ENCODE results near the gene GHITM. TPM values are rescaled to one million over a fixed set of nuclear protein-coding genes. Genes with fewer than 3 reads are reported as not detected.

GHITM gene
- total RNA-seq, 1 experiment from 2014 or later, result 127 TPM

GRCh38 chr10:84155521-84155920, 16.2 kb downstream of the GHITM start:
- Histone ChIP-seq H3K4me1 (ENCODE audit: insufficient read depth, low read length, poor library complexity, severe bottlenecking) (no peaks in the 10 kb centered on the region), H3K27me3 (replicated peaks; ENCODE audit: insufficient read depth, low read depth, low read length, poor library complexity) (peaks cover 10% of the 10 kb centered on the region), H3K4me3 (ENCODE audit: low read depth, low read length, poor library complexity, severe bottlenecking) (no peak overlapping the region), H3K9me3 (ENCODE audit: low read depth, low read length, poor library complexity, severe bottlenecking) (no peaks in the 10 kb centered on the region), H3K36me3 (ENCODE audit: insufficient read depth, low read length, poor library complexity, severe bottlenecking) (peaks cover 38% of the 10 kb centered on the region), H3K27ac (ENCODE audit: low read depth, low read length, poor library complexity, severe bottlenecking) (no peak overlapping the region)
- no peak for TF ChIP-seq EZH2 (IDR thresholded peaks at IDR 0.05; ENCODE audit: borderline replicate concordance, low read depth, low read length, poor library complexity, severe bottlenecking)
- TF ChIP-seq CTCF (conservative IDR thresholded peaks at IDR 0.05; ENCODE audit: low read depth, low read length), result no peak
- BruUV-seq (replicated peaks), result no TSS peak
- ChIA-PET CTCF (no interaction called here), POLR2A (ENCODE audit: low non-redundant PET) (no interaction called here)
- no peak for DNase-seq (ENCODE audit: low spot score)
- intact Hi-C loops (cut with micrococcal nuclease; ENCODE audit: unreplicated experiment), result no loop called here

DNA sequence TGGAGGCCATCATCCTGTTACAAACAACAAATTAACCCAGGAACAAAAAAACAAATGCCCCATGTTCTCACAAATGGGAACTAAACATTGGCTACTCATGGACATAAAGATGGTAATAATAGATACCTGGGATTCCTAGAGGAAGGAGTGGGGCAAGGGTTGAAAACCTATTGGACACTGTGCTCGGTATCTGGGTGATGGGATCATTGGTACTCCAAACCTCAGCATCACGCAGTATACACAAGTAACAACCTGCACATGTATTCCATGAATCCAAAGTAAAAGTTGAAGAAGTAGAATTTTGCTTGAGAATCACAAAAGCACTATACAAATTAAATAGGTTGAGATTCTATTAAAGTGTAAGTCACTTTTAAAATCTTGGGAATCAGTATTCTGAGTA, 16.7 kb downstream of the GHITM start:
- BruUV-seq (replicated peaks), result no TSS peak
- intact Hi-C loops (cut with micrococcal nuclease; ENCODE audit: unreplicated experiment), result no loop called here
- Histone ChIP-seq H3K27me3 (replicated peaks; ENCODE audit: insufficient read depth, low read depth, low read length, poor library complexity) (peaks cover 10% of the 10 kb centered on the region), H3K4me1 (ENCODE audit: insufficient read depth, low read length, poor library complexity, severe bottlenecking) (no peaks in the 10 kb centered on the region), H3K9me3 (ENCODE audit: low read depth, low read length, poor library complexity, severe bottlenecking) (no peaks in the 10 kb centered on the region), H3K27ac (ENCODE audit: low read depth, low read length, poor library complexity, severe bottlenecking) (no peak overlapping the region), H3K36me3 (ENCODE audit: insufficient read depth, low read length, poor library complexity, severe bottlenecking) (peaks cover 33% of the 10 kb centered on the region), H3K4me3 (ENCODE audit: low read depth, low read length, poor library complexity, severe bottlenecking) (no peak overlapping the region)
- TF ChIP-seq EZH2 (IDR thresholded peaks at IDR 0.05; ENCODE audit: borderline replicate concordance, low read depth, low read length, poor library complexity, severe bottlenecking), result no peak
- TF ChIP-seq CTCF (conservative IDR thresholded peaks at IDR 0.05; ENCODE audit: low read depth, low read length), result no peak
- CTCF ChIA-PET, result no interaction called here
- POLR2A ChIA-PET (ENCODE audit: low non-redundant PET), result no interaction called here
- no peak for DNase-seq (ENCODE audit: low spot score)

- H3K27ac ChIP-seq (ENCODE audit: low read depth, low read length, poor library complexity, severe bottlenecking), result no peak overlapping the region
- TF ChIP-seq CTCF (conservative IDR thresholded peaks at IDR 0.05; ENCODE audit: low read depth, low read length) (no peak), EZH2 (IDR thresholded peaks at IDR 0.05; ENCODE audit: borderline replicate concordance, low read depth, low read length, poor library complexity, severe bottlenecking) (no peak)
- intact Hi-C loops (cut with micrococcal nuclease; ENCODE audit: unreplicated experiment), result no loop called here
- H3K9me3 ChIP-seq (ENCODE audit: low read depth, low read length, poor library complexity, severe bottlenecking), result no peaks in the 10 kb centered on the region
- no TSS peak for BruUV-seq (replicated peaks)
- H3K27me3 ChIP-seq (replicated peaks; ENCODE audit: insufficient read depth, low read depth, low read length, poor library complexity), result peaks cover 10% of the 10 kb centered on the region
- H3K4me3 ChIP-seq (ENCODE audit: low read depth, low read length, poor library complexity, severe bottlenecking), result no peak overlapping the region
- H3K4me1 ChIP-seq (ENCODE audit: insufficient read depth, low read length, poor library complexity, severe bottlenecking), result no peaks in the 10 kb centered on the region
- peaks cover 26% of the 10 kb centered on the region for H3K36me3 ChIP-seq (ENCODE audit: insufficient read depth, low read length, poor library complexity, severe bottlenecking)
- ChIA-PET CTCF (no interaction called here), POLR2A (ENCODE audit: low non-redundant PET) (no interaction called here)
- DNase-seq (ENCODE audit: low spot score), result no peak
Measured at GRCh38 chr10:84156768-84157167, 17.5 kb downstream of the GHITM start.
